Measurements from ENCODE around the gene TXLNA. TPM values are rescaled to one million over a fixed set of nuclear protein-coding genes. Genes with fewer than 3 reads are reported as not detected.

TXLNA gene
- total RNA-seq, 1 experiment from 2014 or later: 101 TPM

GRCh38 chr1:32208469-32208868 is 29.0 kb downstream of the TXLNA start:
- no peak for DNase-seq (ENCODE audit: low read depth in 1 of 2, low spot score in 2 of 2)
- no peak overlapping the region for H3K4me3 ChIP-seq
- H3K27ac ChIP-seq: no peak overlapping the region

GRCh38 chr1:32208891-32209328 is 29.4 kb downstream of the TXLNA start, which contains the start of gene DCDC2B:
DCDC2B (plus strand) TSS chr1:32209089; CDS start chr1:32209094, 5 bp downstream.
- Histone ChIP-seq H3K27ac (no peak within 1 kb of the TSS), H3K9me3 (replicated peaks) (no peaks in the 10 kb centered on the region), H3K4me3 (no peak within 1 kb of the TSS), H3K36me3 (peaks cover 24% of the 10 kb centered on the region), H3K27me3 (replicated peaks) (no peaks in the 10 kb centered on the region), H3K4me1 (replicated peaks) (peaks cover 15% of the 10 kb centered on the region)
- no peak for DNase-seq (ENCODE audit: low read depth in 1 of 2, low spot score in 2 of 2)

More at GRCh38 chr1:32208469-32208868, 29.0 kb downstream of the TXLNA start:
- peaks cover 20% of the 10 kb centered on the region for H3K36me3 ChIP-seq
- H3K4me1 ChIP-seq (replicated peaks): peaks cover 15% of the 10 kb centered on the region
- no peaks in the 10 kb centered on the region for H3K9me3 ChIP-seq (replicated peaks)
- H3K27me3 ChIP-seq (replicated peaks): no peaks in the 10 kb centered on the region

GRCh38 chr1:32215629-32216480 is 36.4 kb downstream of the TXLNA start:
- no peaks in the 10 kb centered on the region for H3K9me3 ChIP-seq (replicated peaks)
- H3K4me1 ChIP-seq (replicated peaks): no peaks in the 10 kb centered on the region; the same call in 1 of the 2 replicates
- peak; percentile 58 to 76 for DNase-seq (ENCODE audit: low read depth in 1 of 2, low spot score in 2 of 2)
- H3K4me3 ChIP-seq: no peak overlapping the region
- H3K27ac ChIP-seq: no peak overlapping the region
- no peaks in the 10 kb centered on the region for H3K27me3 ChIP-seq (replicated peaks)
- peaks cover 47% of the 10 kb centered on the region for H3K36me3 ChIP-seq

GRCh38 chr1:32216566-32216965 is 37.1 kb downstream of the TXLNA start:
- Histone ChIP-seq H3K36me3 (peaks cover 47% of the 10 kb centered on the region), H3K9me3 (replicated peaks) (no peaks in the 10 kb centered on the region), H3K4me3 (no peak overlapping the region), H3K4me1 (replicated peaks) (peaks cover 7% of the 10 kb centered on the region), H3K27ac (no peak overlapping the region), H3K27me3 (replicated peaks) (no peaks in the 10 kb centered on the region)
- DNase-seq (ENCODE audit: low read depth in 1 of 2, low spot score in 2 of 2): no peak

- Histone ChIP-seq H3K9me3 (replicated peaks) (no peaks in the 10 kb centered on the region), H3K27ac (no peak overlapping the region), H3K36me3 (peaks cover 63% of the 10 kb centered on the region), H3K4me1 (replicated peaks) (peaks cover 21% of the 10 kb centered on the region), H3K4me3 (no peak overlapping the region), H3K27me3 (replicated peaks) (no peaks in the 10 kb centered on the region)
- no peak for DNase-seq (ENCODE audit: low read depth in 1 of 2, low spot score in 2 of 2)
Measured at GRCh38 chr1:32219022-32219421, 39.5 kb downstream of the TXLNA start.

- DNase-seq (ENCODE audit: low read depth in 1 of 2, low spot score in 2 of 2): no peak
- H3K27me3 ChIP-seq (replicated peaks): no peaks in the 10 kb centered on the region
- peaks cover 67% of the 10 kb centered on the region for H3K36me3 ChIP-seq
- H3K4me1 ChIP-seq (replicated peaks): peaks cover 23% of the 10 kb centered on the region
- H3K9me3 ChIP-seq (replicated peaks): no peaks in the 10 kb centered on the region
- peak overlapping the region; percentile 68 for H3K4me3 ChIP-seq
- no peak overlapping the region for H3K27ac ChIP-seq
Measured at GRCh38 chr1:32220746-32221580, 41.5 kb downstream of the TXLNA start.

- Histone ChIP-seq H3K4me1 (replicated peaks) (peaks cover 23% of the 10 kb centered on the region), H3K27ac (peak overlapping the region; percentile 95), H3K36me3 (peaks cover 67% of the 10 kb centered on the region), H3K27me3 (replicated peaks) (no peaks in the 10 kb centered on the region), H3K9me3 (replicated peaks) (no peaks in the 10 kb centered on the region), H3K4me3 (peak overlapping the region; percentile 68)
- DNase-seq (ENCODE audit: low read depth in 1 of 2, low spot score in 2 of 2): no peak
Measured at GRCh38 chr1:32221581-32221979, 42.1 kb downstream of the TXLNA start.

- peak; percentile 87 to 94 for DNase-seq (ENCODE audit: low read depth in 1 of 2, low spot score in 2 of 2)
- peaks cover 67% of the 10 kb centered on the region for H3K36me3 ChIP-seq
Measured at GRCh38 chr1:32221980-32222755, 42.7 kb downstream of the TXLNA start, which contains the start of the genes EIF3I and TMEM234. EIF3I (plus strand) TSS chr1:32222407; CDS start chr1:32222442, 35 bp downstream. TMEM234 (minus strand) TSS chr1:32222353; CDS start chr1:32222322, 31 bp downstream.

GRCh38 chr1:32223683-32224082 is 44.2 kb downstream of the TXLNA start:
- H3K27ac ChIP-seq: no peak overlapping the region
- peaks cover 23% of the 10 kb centered on the region for H3K4me1 ChIP-seq (replicated peaks)
- no peaks in the 10 kb centered on the region for H3K27me3 ChIP-seq (replicated peaks)
- no peaks in the 10 kb centered on the region for H3K9me3 ChIP-seq (replicated peaks)
- peaks cover 74% of the 10 kb centered on the region for H3K36me3 ChIP-seq
- H3K4me3 ChIP-seq: peak overlapping the region; percentile 68; the same call in 1 of the 2 replicates
- DNase-seq (ENCODE audit: low read depth in 1 of 2, low spot score in 2 of 2): no peak

More at GRCh38 chr1:32221980-32222755, 42.7 kb downstream of the TXLNA start, which contains the start of the genes EIF3I and TMEM234:
- no peaks in the 10 kb centered on the region for H3K9me3 ChIP-seq (replicated peaks)
- peak within 1 kb of the TSS; percentile 68 for H3K4me3 ChIP-seq
- peak within 1 kb of the TSS; percentile 95 for H3K27ac ChIP-seq
- H3K27me3 ChIP-seq (replicated peaks): no peaks in the 10 kb centered on the region
- peaks cover 23% of the 10 kb centered on the region for H3K4me1 ChIP-seq (replicated peaks)

GRCh38 chr1:32224285-32224684 is 44.8 kb downstream of the TXLNA start:
- H3K9me3 ChIP-seq (replicated peaks): no peaks in the 10 kb centered on the region
- peaks cover 80% of the 10 kb centered on the region for H3K36me3 ChIP-seq
- no peak for DNase-seq (ENCODE audit: low read depth in 1 of 2, low spot score in 2 of 2)
- peaks cover 23% of the 10 kb centered on the region for H3K4me1 ChIP-seq (replicated peaks)
- H3K4me3 ChIP-seq: no peak overlapping the region
- no peak overlapping the region for H3K27ac ChIP-seq
- no peaks in the 10 kb centered on the region for H3K27me3 ChIP-seq (replicated peaks)

GRCh38 chr1:32228771-32229170 is 49.3 kb downstream of the TXLNA start:
- Histone ChIP-seq H3K4me3 (no peak overlapping the region), H3K9me3 (replicated peaks) (no peaks in the 10 kb centered on the region), H3K27ac (no peak overlapping the region), H3K27me3 (replicated peaks) (no peaks in the 10 kb centered on the region), H3K4me1 (replicated peaks) (peaks cover 4% of the 10 kb centered on the region), H3K36me3 (peaks cover 96% of the 10 kb centered on the region)
- DNase-seq (ENCODE audit: low read depth in 1 of 2, low spot score in 2 of 2): no peak

GRCh38 chr1:32231843-32232432 is 52.5 kb downstream of the TXLNA start:
- Histone ChIP-seq H3K36me3 (peaks cover 72% of the 10 kb centered on the region), H3K4me1 (replicated peaks) (peaks cover 23% of the 10 kb centered on the region), H3K27me3 (replicated peaks) (no peaks in the 10 kb centered on the region), H3K27ac (no peak overlapping the region), H3K9me3 (replicated peaks) (no peaks in the 10 kb centered on the region), H3K4me3 (no peak overlapping the region)
- no peak for DNase-seq (ENCODE audit: low read depth in 1 of 2, low spot score in 2 of 2)

Measured in SJSA1 (cell line).